ENCODE results near the gene PXMP4.

Gene PXMP4

DNA sequence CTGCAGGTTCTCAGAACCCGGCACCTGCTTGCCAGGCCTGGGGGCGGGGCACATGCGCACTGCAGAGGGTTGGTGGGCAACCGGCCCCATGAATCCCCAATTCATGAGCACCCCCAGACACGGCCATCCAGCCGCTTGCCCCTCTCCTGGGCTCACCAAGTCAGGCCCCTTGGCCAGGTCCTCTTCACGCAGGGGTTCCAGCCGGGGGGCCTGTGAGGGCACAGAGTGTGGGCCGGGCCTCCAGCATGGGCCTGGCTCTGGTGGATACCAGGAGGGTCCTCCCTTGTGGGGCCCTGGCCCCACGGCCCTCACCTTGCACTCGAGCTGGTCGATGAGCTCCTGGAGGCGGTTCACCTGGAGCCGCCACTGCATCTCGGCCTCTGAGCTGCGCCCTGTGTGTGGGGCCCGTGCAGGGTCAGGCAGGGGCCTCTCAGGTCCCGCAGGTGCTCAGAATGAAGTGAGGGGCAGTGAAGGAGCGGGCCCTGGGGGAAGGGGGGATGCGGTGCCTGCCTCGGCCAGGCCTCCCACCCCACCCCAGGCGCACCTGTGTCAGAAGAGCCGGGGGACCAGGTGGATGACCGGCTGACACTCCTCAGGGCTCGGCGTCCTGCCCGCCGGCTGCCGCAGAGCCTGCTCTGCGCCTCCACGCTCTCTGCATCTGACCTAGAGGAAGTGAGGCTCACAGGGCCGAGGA is 60.6 kb downstream of the PXMP4 start:
- ATAC-seq: no peak
- TF ChIP-seq TOX (CRISPR knock-in tag; IDR thresholded peaks at IDR 0.05; ENCODE audit: borderline replicate concordance) (no peak), SNAI2 (CRISPR knock-in tag; IDR thresholded peaks at IDR 0.05) (no peak), ZNF565 (CRISPR knock-in tag; conservative IDR thresholded peaks at IDR 0.05; ENCODE audit: low read depth) (no peak), BACH2 (CRISPR knock-in tag; IDR thresholded peaks at IDR 0.05; ENCODE audit: borderline replicate concordance) (no peak), PPARA (CRISPR knock-in tag; IDR thresholded peaks at IDR 0.05; ENCODE audit: borderline replicate concordance) (no peak), RARB (CRISPR knock-in tag; IDR thresholded peaks at IDR 0.05) (no peak)
- TF ChIP-seq, protein P1, sequence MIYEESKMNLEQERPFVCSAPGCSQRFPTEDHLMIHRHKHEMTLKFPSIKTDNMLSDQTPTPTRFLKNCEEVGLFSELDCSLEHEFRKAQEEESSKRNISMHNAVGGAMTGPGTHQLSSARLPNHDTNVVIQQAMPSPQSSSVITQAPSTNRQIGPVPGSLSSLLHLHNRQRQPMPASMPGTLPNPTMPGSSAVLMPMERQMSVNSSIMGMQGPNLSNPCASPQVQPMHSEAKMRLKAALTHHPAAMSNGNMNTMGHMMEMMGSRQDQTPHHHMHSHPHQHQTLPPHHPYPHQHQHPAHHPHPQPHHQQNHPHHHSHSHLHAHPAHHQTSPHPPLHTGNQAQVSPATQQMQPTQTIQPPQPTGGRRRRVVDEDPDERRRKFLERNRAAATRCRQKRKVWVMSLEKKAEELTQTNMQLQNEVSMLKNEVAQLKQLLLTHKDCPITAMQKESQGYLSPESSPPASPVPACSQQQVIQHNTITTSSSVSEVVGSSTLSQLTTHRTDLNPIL (CRISPR knock-in tag; IDR thresholded peaks at IDR 0.05; ENCODE audit: low read depth): no peak
- TF ChIP-seq, protein P2, sequence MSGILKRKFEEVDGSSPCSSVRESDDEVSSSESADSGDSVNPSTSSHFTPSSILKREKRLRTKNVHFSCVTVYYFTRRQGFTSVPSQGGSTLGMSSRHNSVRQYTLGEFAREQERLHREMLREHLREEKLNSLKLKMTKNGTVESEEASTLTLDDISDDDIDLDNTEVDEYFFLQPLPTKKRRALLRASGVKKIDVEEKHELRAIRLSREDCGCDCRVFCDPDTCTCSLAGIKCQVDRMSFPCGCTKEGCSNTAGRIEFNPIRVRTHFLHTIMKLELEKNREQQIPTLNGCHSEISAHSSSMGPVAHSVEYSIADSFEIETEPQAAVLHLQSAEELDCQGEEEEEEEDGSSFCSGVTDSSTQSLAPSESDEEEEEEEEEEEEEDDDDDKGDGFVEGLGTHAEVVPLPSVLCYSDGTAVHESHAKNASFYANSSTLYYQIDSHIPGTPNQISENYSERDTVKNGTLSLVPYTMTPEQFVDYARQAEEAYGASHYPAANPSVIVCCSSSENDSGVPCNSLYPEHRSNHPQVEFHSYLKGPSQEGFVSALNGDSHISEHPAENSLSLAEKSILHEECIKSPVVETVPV (CRISPR knock-in tag; IDR thresholded peaks at IDR 0.05): no peak
- TF ChIP-seq, protein P3, sequence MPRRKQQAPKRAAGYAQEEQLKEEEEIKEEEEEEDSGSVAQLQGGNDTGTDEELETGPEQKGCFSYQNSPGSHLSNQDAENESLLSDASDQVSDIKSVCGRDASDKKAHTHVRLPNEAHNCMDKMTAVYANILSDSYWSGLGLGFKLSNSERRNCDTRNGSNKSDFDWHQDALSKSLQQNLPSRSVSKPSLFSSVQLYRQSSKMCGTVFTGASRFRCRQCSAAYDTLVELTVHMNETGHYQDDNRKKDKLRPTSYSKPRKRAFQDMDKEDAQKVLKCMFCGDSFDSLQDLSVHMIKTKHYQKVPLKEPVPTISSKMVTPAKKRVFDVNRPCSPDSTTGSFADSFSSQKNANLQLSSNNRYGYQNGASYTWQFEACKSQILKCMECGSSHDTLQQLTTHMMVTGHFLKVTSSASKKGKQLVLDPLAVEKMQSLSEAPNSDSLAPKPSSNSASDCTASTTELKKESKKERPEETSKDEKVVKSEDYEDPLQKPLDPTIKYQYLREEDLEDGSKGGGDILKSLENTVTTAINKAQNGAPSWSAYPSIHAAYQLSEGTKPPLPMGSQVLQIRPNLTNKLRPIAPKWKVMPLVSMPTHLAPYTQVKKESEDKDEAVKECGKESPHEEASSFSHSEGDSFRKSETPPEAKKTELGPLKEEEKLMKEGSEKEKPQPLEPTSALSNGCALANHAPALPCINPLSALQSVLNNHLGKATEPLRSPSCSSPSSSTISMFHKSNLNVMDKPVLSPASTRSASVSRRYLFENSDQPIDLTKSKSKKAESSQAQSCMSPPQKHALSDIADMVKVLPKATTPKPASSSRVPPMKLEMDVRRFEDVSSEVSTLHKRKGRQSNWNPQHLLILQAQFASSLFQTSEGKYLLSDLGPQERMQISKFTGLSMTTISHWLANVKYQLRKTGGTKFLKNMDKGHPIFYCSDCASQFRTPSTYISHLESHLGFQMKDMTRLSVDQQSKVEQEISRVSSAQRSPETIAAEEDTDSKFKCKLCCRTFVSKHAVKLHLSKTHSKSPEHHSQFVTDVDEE (CRISPR knock-in tag; IDR thresholded peaks at IDR 0.05): no peak

DNA sequence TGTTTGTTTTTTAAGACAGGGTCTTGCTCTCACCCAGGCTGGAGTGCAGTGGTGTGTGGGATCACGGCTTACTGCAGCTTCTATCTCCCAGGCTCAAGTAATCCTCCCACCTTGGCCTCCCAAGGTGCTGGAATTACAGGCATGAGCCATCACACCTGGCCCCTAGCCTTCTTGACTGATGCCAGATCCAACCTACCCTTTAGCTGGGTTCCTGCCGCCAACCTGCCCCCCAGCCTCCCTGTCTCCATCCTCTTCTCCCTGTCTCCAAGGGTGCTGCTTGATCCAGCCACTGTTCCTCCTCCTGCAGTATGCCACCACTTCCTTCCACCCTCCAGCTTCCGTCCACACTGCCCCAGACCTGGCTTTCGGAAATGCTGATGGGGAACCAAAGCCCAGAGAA is 61.2 kb downstream of the PXMP4 start:
- no peak for ATAC-seq
- no peak for TF ChIP-seq TOX (CRISPR knock-in tag; IDR thresholded peaks at IDR 0.05; ENCODE audit: borderline replicate concordance)
- no peak for TF ChIP-seq ARNTL (CRISPR knock-in tag; IDR thresholded peaks at IDR 0.05; ENCODE audit: borderline replicate concordance, low read depth)
- TF ChIP-seq ISL1 (CRISPR knock-in tag; IDR thresholded peaks at IDR 0.05): no peak
- TF ChIP-seq, protein P1 (CRISPR knock-in tag; IDR thresholded peaks at IDR 0.05; ENCODE audit: low read depth): no peak

DNA sequence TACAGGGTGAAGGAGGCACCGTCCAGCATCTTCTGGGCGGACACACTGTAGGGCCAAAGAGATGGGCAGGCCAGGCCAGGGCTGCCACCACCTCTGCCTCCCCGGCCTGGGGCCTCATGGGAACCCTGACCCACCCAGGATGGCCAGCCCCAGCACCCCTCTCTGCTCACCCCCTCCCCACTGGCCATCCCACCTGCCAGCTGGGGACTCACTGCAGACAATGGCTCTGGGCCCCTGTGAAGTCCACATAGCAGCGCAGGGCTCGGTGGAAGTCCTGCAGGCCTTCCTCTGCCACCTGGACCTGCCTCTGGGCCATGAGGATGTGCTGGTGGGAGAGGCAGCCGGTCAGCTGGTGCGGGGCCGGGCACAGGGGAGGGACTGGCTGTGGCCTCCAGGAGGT is 61.6 kb downstream of the PXMP4 start:
- ATAC-seq: no peak
- TF ChIP-seq, protein P3 (CRISPR knock-in tag; IDR thresholded peaks at IDR 0.05): no peak
- no peak for TF ChIP-seq RARB (CRISPR knock-in tag; IDR thresholded peaks at IDR 0.05)
- no peak for TF ChIP-seq SNAI2 (CRISPR knock-in tag; IDR thresholded peaks at IDR 0.05)
- no peak for TF ChIP-seq TOX (CRISPR knock-in tag; IDR thresholded peaks at IDR 0.05; ENCODE audit: borderline replicate concordance)
- no peak for TF ChIP-seq ZNF565 (CRISPR knock-in tag; conservative IDR thresholded peaks at IDR 0.05; ENCODE audit: low read depth)
- TF ChIP-seq ISL1 (CRISPR knock-in tag; IDR thresholded peaks at IDR 0.05): no peak
- TF ChIP-seq OSR1 (CRISPR knock-in tag; IDR thresholded peaks at IDR 0.05): no peak
- TF ChIP-seq ZNF70 (CRISPR knock-in tag; IDR thresholded peaks at IDR 0.05): no peak
- TF ChIP-seq, protein P2 (CRISPR knock-in tag; IDR thresholded peaks at IDR 0.05): no peak
- TF ChIP-seq CSDC2 (CRISPR knock-in tag; IDR thresholded peaks at IDR 0.05): no peak
- no peak for TF ChIP-seq ESRRG (CRISPR knock-in tag; IDR thresholded peaks at IDR 0.05)
- no peak for TF ChIP-seq ZNF8 (CRISPR knock-in tag; IDR thresholded peaks at IDR 0.05)
- no peak for TF ChIP-seq ZFP30 (CRISPR knock-in tag; IDR thresholded peaks at IDR 0.05)
- TF ChIP-seq ZC3H10 (CRISPR knock-in tag; IDR thresholded peaks at IDR 0.05): no peak
- TF ChIP-seq GLIS3 (CRISPR knock-in tag; IDR thresholded peaks at IDR 0.05): no peak
- no peak for TF ChIP-seq PATZ1 (CRISPR knock-in tag; IDR thresholded peaks at IDR 0.05; ENCODE audit: borderline replicate concordance)
- no peak for TF ChIP-seq TCF4 (CRISPR knock-in tag; IDR thresholded peaks at IDR 0.05; ENCODE audit: borderline replicate concordance)
- TF ChIP-seq POU6F1 (CRISPR knock-in tag; IDR thresholded peaks at IDR 0.05; ENCODE audit: borderline replicate concordance, low read depth): no peak
